ENCODE data around the gene CACNA1C.
A peak's percentile ranks its signal among the peaks of the same experiment; 100 is the strongest.

Gene CACNA1C

DNA sequence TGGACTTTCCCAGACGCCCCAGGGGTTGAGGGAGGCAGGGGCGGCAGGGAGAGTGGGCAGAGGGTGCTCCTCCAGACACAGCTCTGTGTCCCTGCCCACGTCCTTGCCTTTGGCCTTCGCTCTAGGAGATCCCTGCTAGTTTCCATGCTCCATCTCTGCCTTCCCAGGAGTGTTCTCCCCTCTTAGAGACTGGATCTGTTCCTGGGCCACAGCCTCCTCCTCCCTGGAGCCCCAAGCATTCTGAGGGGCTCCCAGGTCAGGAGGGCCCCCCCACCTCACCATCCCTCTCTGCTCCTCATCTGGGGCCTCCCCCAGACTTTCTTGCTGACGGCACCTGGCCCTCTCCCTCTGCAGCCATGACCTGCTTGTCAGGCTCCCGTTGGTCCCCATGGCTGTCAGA lies 526.0 kb downstream of the CACNA1C start:
- TF ChIP-seq, protein P1, sequence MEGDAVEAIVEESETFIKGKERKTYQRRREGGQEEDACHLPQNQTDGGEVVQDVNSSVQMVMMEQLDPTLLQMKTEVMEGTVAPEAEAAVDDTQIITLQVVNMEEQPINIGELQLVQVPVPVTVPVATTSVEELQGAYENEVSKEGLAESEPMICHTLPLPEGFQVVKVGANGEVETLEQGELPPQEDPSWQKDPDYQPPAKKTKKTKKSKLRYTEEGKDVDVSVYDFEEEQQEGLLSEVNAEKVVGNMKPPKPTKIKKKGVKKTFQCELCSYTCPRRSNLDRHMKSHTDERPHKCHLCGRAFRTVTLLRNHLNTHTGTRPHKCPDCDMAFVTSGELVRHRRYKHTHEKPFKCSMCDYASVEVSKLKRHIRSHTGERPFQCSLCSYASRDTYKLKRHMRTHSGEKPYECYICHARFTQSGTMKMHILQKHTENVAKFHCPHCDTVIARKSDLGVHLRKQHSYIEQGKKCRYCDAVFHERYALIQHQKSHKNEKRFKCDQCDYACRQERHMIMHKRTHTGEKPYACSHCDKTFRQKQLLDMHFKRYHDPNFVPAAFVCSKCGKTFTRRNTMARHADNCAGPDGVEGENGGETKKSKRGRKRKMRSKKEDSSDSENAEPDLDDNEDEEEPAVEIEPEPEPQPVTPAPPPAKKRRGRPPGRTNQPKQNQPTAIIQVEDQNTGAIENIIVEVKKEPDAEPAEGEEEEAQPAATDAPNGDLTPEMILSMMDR (IDR thresholded peaks at IDR 0.05; ENCODE audit: low read depth, low read length) = no peak
- no peak overlapping the region for H3K4me3 ChIP-seq (ENCODE audit: low read depth, low read length)

DNA sequence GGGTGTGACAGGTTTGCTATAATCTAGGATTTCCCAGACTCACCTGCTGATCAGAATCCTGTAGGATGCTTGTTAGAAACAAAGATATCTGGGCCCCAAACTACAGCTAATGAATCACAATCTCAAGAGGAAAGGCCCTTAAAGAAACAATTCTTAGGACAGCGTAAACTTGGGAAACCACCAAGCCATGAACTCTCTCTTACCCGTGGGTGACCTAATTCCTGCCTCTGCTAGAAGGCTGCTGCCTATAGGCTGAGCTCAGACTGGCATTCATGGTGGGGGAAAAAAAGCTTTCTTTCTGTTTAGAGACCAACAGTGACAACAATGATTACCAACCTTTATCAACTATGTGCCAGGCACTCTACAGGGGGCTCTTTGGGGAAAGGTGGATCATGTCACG lies 528.0 kb downstream of the CACNA1C start:
- TF ChIP-seq, protein P1 (IDR thresholded peaks at IDR 0.05; ENCODE audit: low read depth, low read length) = no peak

DNA sequence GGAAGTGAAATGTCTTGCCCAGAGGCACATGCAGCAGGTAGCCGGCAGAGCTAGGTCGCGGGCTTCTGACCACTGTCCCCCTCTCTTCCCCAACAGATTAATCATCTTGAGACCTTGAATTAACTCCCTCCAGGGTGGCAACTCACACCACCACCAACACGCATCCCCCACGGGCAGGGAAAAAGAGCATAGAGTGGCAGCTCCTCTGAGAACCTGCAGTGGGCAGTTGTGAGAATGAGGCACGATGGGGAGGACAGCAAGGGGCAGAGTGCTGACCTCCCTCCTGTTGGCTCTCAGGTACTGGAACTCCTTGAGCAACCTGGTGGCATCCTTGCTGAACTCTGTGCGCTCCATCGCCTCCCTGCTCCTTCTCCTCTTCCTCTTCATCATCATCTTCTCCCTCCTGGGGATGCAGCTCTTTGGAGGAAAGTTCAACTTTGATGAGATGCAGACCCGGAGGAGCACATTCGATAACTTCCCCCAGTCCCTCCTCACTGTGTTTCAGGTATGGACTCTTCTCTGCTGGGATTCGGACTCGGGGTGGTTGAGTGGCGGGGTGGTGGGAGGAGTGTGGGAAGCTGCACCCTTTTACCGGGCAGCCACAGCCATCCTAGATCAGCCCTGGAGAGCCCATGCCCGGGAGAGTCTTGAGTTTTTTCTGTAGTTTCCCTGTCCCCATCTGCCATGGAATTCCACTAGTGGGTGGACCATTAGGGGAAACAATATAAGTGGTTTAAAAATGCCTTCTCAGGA lies 528.7 kb downstream of the CACNA1C start:
- TF ChIP-seq, protein P1 (IDR thresholded peaks at IDR 0.05; ENCODE audit: low read depth, low read length) = no peak
- no peak overlapping the region for H3K4me3 ChIP-seq (ENCODE audit: low read depth, low read length)

More for the DNA sequence above, 528.0 kb downstream of the CACNA1C start:
- no peak overlapping the region for H3K4me3 ChIP-seq (ENCODE audit: low read depth, low read length)

DNA sequence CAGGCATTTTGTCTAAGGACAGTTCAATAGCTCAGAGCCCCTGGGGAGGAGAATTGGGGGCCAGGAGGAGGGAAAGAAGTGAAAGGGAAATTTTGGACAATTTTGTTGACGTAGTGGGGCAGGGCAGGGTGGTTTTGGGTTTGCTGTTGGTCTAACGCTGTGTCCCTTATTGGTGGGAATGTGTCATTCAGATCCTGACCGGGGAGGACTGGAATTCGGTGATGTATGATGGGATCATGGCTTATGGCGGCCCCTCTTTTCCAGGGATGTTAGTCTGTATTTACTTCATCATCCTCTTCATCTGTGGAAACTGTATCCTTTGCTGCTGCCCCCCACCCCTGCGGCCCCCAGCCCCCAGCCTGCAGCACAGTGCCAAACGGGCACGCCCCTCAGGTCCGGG lies 529.8 kb downstream of the CACNA1C start:
- H3K4me3 ChIP-seq (ENCODE audit: low read depth, low read length) = no peak overlapping the region
- TF ChIP-seq, protein P1 (IDR thresholded peaks at IDR 0.05; ENCODE audit: low read depth, low read length) = no peak

DNA sequence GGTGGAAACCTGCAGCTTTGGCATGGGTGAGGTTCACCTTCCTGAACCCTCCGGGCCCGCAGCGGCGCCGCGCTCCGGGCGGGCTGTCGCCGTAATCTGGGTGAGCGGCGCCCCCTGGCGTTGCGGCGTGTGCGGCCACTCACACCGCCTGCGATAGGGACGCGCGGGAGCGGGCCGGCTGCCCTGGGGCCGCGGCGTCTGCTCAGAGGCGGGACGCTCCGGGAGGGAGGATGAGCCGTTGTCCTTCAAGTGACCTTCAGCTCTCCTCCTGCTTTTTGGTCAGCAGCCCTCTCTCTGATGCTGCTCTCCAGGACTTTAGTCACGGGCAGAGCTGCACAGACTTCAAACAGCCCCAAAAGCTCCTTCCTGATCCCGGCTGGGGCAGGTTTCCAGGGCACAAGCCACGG lies 530.3 kb downstream of the CACNA1C start:
- TF ChIP-seq, protein P1 (IDR thresholded peaks at IDR 0.05; ENCODE audit: low read depth, low read length) = peak; percentile 74
- no peak overlapping the region for H3K4me3 ChIP-seq (ENCODE audit: low read depth, low read length)

DNA sequence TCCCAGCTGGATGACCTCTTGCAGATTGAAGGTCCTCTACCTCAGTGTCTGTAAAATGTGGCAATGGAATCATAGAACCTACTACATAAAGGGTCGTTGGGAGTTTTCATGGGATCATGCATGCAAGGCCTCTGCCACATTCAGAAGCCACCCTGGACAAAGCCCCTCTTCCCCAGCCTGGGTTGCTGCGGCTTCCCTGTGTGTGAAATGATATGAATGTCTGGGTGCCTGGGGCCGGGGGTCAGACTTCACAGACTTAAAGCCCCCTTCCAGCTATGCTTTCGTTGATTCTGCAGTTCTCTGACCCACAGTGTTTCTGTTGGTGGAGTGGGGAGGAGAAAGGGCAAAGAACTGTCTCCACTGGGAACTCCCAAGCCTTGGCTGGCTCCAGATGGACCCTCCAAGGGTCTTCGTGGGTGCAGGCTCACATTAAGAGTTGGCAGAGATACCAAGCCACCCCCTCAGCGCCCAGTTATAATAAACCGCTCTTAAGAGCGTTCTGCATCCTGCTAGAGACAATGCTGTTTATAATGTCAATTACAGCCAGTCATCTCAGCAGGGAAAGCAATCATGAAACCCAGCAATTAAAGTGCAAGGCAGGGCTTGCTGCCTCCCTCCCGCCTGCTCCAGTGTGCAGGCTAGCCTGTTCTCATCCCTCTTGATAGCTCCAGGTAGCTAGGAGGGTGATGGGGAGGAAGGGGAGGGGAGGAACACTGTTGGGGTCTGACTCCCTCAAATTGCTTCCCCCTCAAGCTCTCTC lies 531.0 kb downstream of the CACNA1C start:
- no peak overlapping the region for H3K4me3 ChIP-seq (ENCODE audit: low read depth, low read length)
- TF ChIP-seq, protein P1 (IDR thresholded peaks at IDR 0.05; ENCODE audit: low read depth, low read length) = no peak

Data from WI38 (cell line).